Uterus (tissue), 4 donors: ENCODE data around the gene ZBED6. TPM values are rescaled to one million over a fixed set of nuclear protein-coding genes. Genes with fewer than 3 reads are reported as not detected.

Source experiments
- DNase-seq, 2 donors: peaks; one replicate each; pipeline ENCODE4 v3.0.0-alpha.2; 2019 to 2020
- H3K27ac ChIP-seq, 2 donors: fragments of 200-600 bp; sonication (generic); 1 replicate in 1 of 2; 2 replicates in 1 of 2; pipeline ENCODE4 v1.5.1; 2016 to 2018
- H3K27me3 ChIP-seq, 2 donors: fragments of 200-600 bp; sonication (generic); one replicate each; pipeline ENCODE4 v1.5.1; 2018 to 2019; ENCODE audit warnings: control low read depth in 1 of 2
- H3K36me3 ChIP-seq, 2 donors: fragments of 200-600 bp; sonication (generic); one replicate each; pipeline ENCODE4 v1.5.1; 2019; ENCODE audit warnings: control low read depth in 1 of 2
- H3K4me1 ChIP-seq, 2 donors: fragments of 200-600 bp; sonication (generic); one replicate each; pipeline ENCODE4 v1.5.1; 2018 to 2019; ENCODE audit warnings: control low read depth in 1 of 2
- H3K4me3 ChIP-seq, 2 donors: fragments of 200-600 bp; sonication (generic); 1 replicate in 1 of 2; 2 replicates in 1 of 2; pipeline ENCODE4 v1.5.1; 2018 to 2019; ENCODE audit warnings: mild to moderate bottlenecking in 1 of 2
- H3K9me3 ChIP-seq, 2 donors: fragments of 200-600 bp; sonication (generic); one replicate each; pipeline ENCODE4 v1.5.1; 2019; ENCODE audit warnings: control low read depth in 1 of 2
- CTCF ChIP-seq, 4 experiments: fragments of 200-600 bp in 2 of 4; fragments of 450-650 bp in 2 of 4; sonication (generic) in 2 of 4; IDR thresholded peaks; one replicate each; pipeline ENCODE4 v1.5.1; 2016 to 2019; ENCODE audit warnings: antibody characterized with exemption in 4 of 4, mild to moderate bottlenecking in 2 of 4, moderate library complexity in 1 of 4
- POLR2A ChIP-seq, 2 donors: fragments of 450-650 bp; IDR thresholded peaks; one replicate each; pipeline ENCODE4 v1.6.1; 2016; ENCODE audit warnings: antibody characterized with exemption in 2 of 2, mild to moderate bottlenecking in 1 of 2, moderate library complexity in 1 of 2
- intact Hi-C: fragments of 100-400 bp; cut with DNase I; formaldehyde crosslinking; loops from one replicate; pipeline ENCODE4 v1.15.1; 2023; ENCODE audit warnings: low total_unique reads
- total RNA-seq, 4 donors: library from RNA; depleted of rRNA in 3 of 4; stranded (reverse); fragments of >200 nt in 3 of 4; gene quantifications; one replicate each; pipeline versions ENCODE4 v1.1.0 to v1.2.4, GENCODE V29; 2014 to 2023
- donor health status: DM: yes; HTN: yes; CAD: no.

The ZBED6 gene
- total RNA-seq, 4 donors from 2014 or later, result 2.3 to 63.2 (median 30.6) TPM

GRCh38 chr1:203765029-203765837 is 30.2 kb upstream of the ZBED6 start, which contains the start of gene LAX1:
TSS of gene LAX1 (plus strand) at chr1:203765183. CDS start at chr1:203765566, 383 bp downstream.
- no peak for TF ChIP-seq CTCF (IDR thresholded peaks at IDR 0.05)
- TF ChIP-seq POLR2A (IDR thresholded peaks at IDR 0.05), result no peak
- no peaks in the 10 kb centered on the region for H3K27me3 ChIP-seq
- intact Hi-C loops, result no loop called here
- no peak for DNase-seq
- H3K4me3 ChIP-seq, result no peak within 1 kb of the TSS
- H3K36me3 ChIP-seq, result no peaks in the 10 kb centered on the region
- no peaks in the 10 kb centered on the region for H3K4me1 ChIP-seq
- H3K27ac ChIP-seq, result no peak within 1 kb of the TSS
- H3K9me3 ChIP-seq, result no peaks in the 10 kb centered on the region

DNA sequence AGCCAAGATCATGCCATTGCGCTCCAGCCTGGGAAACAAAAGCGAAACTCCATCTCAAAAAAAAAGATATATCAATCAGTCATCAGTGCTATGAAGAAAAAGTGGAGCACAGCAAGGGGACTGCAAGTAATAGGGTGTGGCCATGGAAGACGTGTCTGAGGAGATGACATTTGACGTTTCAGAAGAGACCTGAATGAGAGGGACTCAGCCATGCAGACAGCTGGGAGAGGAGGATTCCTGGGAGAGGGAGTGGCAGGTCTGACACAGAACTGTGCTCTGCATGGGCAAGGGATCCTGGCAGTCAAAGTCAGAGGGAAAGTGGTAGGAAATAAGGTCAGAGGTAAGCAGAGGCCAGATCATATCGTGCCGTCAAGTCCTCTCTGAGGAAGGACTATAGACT is 27.2 kb upstream of the ZBED6 start:
- no peaks in the 10 kb centered on the region for H3K36me3 ChIP-seq
- intact Hi-C loops, result no loop called here
- DNase-seq, result no peak
- TF ChIP-seq POLR2A (IDR thresholded peaks at IDR 0.05) (no peak), CTCF (IDR thresholded peaks at IDR 0.05) (no peak)
- no peaks in the 10 kb centered on the region for H3K27me3 ChIP-seq
- H3K27ac ChIP-seq, result no peak overlapping the region
- H3K4me1 ChIP-seq, result no peaks in the 10 kb centered on the region
- H3K9me3 ChIP-seq, result no peaks in the 10 kb centered on the region
- no peak overlapping the region for H3K4me3 ChIP-seq

DNA sequence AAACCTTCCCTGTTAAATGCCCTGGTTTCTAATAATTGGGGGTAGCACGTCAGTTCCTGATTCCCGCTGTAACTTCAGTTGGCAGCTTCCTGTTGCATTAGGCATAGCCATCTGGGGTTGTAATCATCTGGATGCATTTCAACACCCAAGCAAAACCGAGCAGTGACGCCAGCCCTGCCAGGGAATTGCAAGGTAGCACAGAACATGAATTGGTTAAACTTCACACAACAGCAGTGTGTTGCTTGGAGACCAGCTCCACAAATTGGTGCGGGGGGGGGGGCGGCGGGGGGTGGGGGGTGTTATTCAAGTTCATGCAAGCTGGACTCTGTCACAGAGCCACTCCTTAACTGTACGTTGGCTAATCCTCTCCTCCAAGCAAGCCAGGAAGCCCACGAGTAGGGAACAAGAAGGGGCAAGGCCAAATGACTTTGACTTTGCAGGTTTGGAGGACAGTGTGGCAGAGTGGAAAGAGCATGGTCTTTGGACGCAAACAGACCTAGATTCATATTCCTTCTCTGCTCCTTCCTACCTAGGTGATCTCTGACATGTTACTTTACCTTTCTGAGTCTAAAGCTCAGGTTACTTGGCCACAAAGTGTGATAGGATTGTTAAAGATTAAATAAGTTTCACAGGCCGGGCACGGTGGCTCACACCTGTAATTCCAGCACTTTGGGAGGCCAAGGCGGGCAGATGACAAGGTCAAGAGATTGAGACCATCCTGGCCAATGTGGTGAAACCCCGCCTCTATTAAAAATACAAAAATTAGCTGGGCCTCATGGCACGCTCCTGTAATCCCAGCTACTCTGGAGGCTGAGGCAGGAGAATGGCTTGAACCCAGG is 25.7 kb upstream of the ZBED6 start:
- DNase-seq, result peak; percentile 72 to 74
- Histone ChIP-seq H3K4me3 (no peak overlapping the region), H3K27ac (peak overlapping the region in 1 of 2 donors; percentile 54), H3K4me1 (no peaks in the 10 kb centered on the region), H3K27me3 (no peaks in the 10 kb centered on the region), H3K9me3 (no peaks in the 10 kb centered on the region), H3K36me3 (no peaks in the 10 kb centered on the region)
- TF ChIP-seq CTCF (IDR thresholded peaks at IDR 0.05) (no peak), POLR2A (IDR thresholded peaks at IDR 0.05) (no peak)
- intact Hi-C loops, result no loop called here

- intact Hi-C loops, result no loop called here
- H3K4me3 ChIP-seq, result no peak overlapping the region
- peak overlapping the region in 1 of 2 donors; percentile 18 for H3K27ac ChIP-seq
- no peaks in the 10 kb centered on the region for H3K27me3 ChIP-seq
- no peaks in the 10 kb centered on the region for H3K9me3 ChIP-seq
- no peaks in the 10 kb centered on the region for H3K4me1 ChIP-seq
- H3K36me3 ChIP-seq, result no peaks in the 10 kb centered on the region
- no peak for TF ChIP-seq POLR2A (IDR thresholded peaks at IDR 0.05)
- TF ChIP-seq CTCF (IDR thresholded peaks at IDR 0.05), result no peak
- peak; percentile 22 to 38 for DNase-seq
Observed at GRCh38 chr1:203771901-203772301, 23.5 kb upstream of the ZBED6 start.

DNA sequence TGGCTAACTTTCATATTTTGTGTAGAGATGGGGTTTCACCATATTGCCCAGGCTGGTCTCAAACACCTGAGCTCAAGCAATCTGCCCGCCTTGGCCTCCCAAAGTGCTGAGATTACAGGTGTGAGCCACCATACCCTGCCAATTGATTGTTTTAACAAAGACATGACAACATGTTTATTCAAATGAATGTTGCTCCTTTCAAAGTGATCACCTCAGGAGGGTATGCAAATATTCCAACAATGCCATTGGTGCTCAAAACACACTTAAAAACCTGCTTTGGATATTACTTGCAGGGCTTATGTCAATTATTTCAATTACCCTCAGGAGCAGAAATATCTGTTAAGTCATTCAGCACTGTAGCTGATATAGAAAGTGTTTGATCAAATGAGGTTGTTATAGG is 22.6 kb upstream of the ZBED6 start:
- DNase-seq, result no peak
- H3K36me3 ChIP-seq, result no peaks in the 10 kb centered on the region
- no peaks in the 10 kb centered on the region for H3K9me3 ChIP-seq
- H3K4me3 ChIP-seq, result no peak overlapping the region
- H3K4me1 ChIP-seq, result no peaks in the 10 kb centered on the region
- TF ChIP-seq POLR2A (IDR thresholded peaks at IDR 0.05) (no peak), CTCF (IDR thresholded peaks at IDR 0.05) (no peak)
- H3K27me3 ChIP-seq, result no peaks in the 10 kb centered on the region
- intact Hi-C loops, result no loop called here
- no peak overlapping the region for H3K27ac ChIP-seq
